IMR-90 (cell line): Measurements from ENCODE around the gene E4F1. TPM values are rescaled to one million over a fixed set of nuclear protein-coding genes. Genes with fewer than 3 reads are reported as not detected.

Experiments
- ATAC-seq: fragments of 200-7000 bp; cut with Tn5 transposase; 2 replicates; pipeline ENCODE4 v1.9.1; 2020; ENCODE audit warnings: low read depth, mild to moderate bottlenecking, moderate library complexity
- BruUV-seq: library from RNA; stranded (reverse); fragments of 400-500 nt; replicated peaks from 2 replicates; lab custom pipeline; 2021; lab: Mats Ljungman, UMichigan
- CTCF ChIA-PET: fragments of 300-600 bp; formaldehyde crosslinking; extraction: SDS; loops from one replicate; lab custom pipeline; 2021; ENCODE audit warnings: antibody characterized with exemption; lab: Yijun Ruan, JAX
- POLR2A ChIA-PET: fragments of 300-600 bp; sonication (Branson Sonifier 250); formaldehyde crosslinking; loops from one replicate; lab custom pipeline; 2022; ENCODE audit warnings: antibody characterized with exemption; ENCODE audit not compliant: unreplicated experiment; lab: Charles Lee
- DNase-seq: peaks from one replicate; pipeline ENCODE4 v3.0.0; 2013
- H2AFZ ChIP-seq: replicated peaks from 2 replicates; pipeline ENCODE3; 2013; ENCODE audit warnings: low read length, mild to moderate bottlenecking; ENCODE audit not compliant: poor library complexity
- H2AK5ac ChIP-seq: 2 replicates; pipeline ENCODE4 v1.6.1; 2013; ENCODE audit warnings: low read depth, low read length, inconsistent platforms
- H2AK9ac ChIP-seq: replicated peaks from 2 replicates; pipeline ENCODE3; 2013; ENCODE audit warnings: mild to moderate bottlenecking, low read depth, low read length, moderate library complexity; ENCODE audit not compliant: poor library complexity
- H2BK120ac ChIP-seq: 2 replicates; pipeline ENCODE4 v1.6.1; 2013; ENCODE audit warnings: low read depth, low read length, inconsistent platforms
- H2BK15ac ChIP-seq: 3 replicates; pipeline ENCODE4 v1.6.1; 2013; ENCODE audit warnings: low read depth, low read length, inconsistent platforms
- H2BK20ac ChIP-seq: 2 replicates; pipeline ENCODE4 v1.6.1; 2013; ENCODE audit warnings: low read depth, mild to moderate bottlenecking, inconsistent platforms, low read length, moderate library complexity
- H2BK5ac ChIP-seq: 2 replicates; pipeline ENCODE4 v1.6.1; 2013; ENCODE audit warnings: mild to moderate bottlenecking, low read depth, low read length, inconsistent platforms; ENCODE audit not compliant: poor library complexity, severe bottlenecking
- H3K14ac ChIP-seq: replicated peaks from 2 replicates; pipeline ENCODE4 v1.6.1; 2013; ENCODE audit warnings: low read depth, low read length, inconsistent platforms
- H3K18ac ChIP-seq: 2 replicates; pipeline ENCODE4 v1.6.1; 2013; ENCODE audit warnings: low read depth, low read length, control low read depth
- H3K23ac ChIP-seq: 2 replicates; pipeline ENCODE4 v1.6.1; 2013; ENCODE audit warnings: low read depth, low read length, inconsistent platforms
- H3K27ac ChIP-seq: 2 replicates; pipeline ENCODE4 v1.5.1; 2013; ENCODE audit warnings: mild to moderate bottlenecking, control low read depth, low read length; ENCODE audit not compliant: insufficient read depth
- H3K27me3 ChIP-seq: 2 replicates; pipeline ENCODE4 v1.6.1; 2013; ENCODE audit warnings: low read length; ENCODE audit not compliant: control insufficient read depth, insufficient read depth
- H3K36me3 ChIP-seq: 2 replicates; pipeline ENCODE4 v1.6.1; 2013; ENCODE audit warnings: low read length, mixed read lengths; ENCODE audit not compliant: control insufficient read depth, insufficient read depth
- H3K4ac ChIP-seq: 2 replicates; pipeline ENCODE4 v1.6.1; 2013; ENCODE audit warnings: low read depth, low read length, inconsistent platforms
- H3K4me1 ChIP-seq: 2 replicates; pipeline ENCODE4 v1.6.1; 2013; ENCODE audit warnings: low read length, mixed read lengths; ENCODE audit not compliant: control insufficient read depth, insufficient read depth
- H3K4me2 ChIP-seq: 2 replicates; pipeline ENCODE4 v1.6.1; 2013; ENCODE audit warnings: low read depth, mild to moderate bottlenecking, control low read depth, low read length, moderate library complexity
- H3K4me3 ChIP-seq: 2 replicates; pipeline ENCODE4 v1.5.1; 2013; ENCODE audit warnings: low read depth, mild to moderate bottlenecking, control low read depth, low read length, moderate library complexity; ENCODE audit not compliant: insufficient read depth
- H3K56ac ChIP-seq: 2 replicates; pipeline ENCODE4 v1.6.1; 2013; ENCODE audit warnings: low read length, inconsistent platforms; ENCODE audit not compliant: insufficient read depth; ENCODE audit errors: extremely low read depth
- H3K79me1 ChIP-seq, 2 experiments: 2 replicates each; pipeline ENCODE4 v1.6.1; 2013; ENCODE audit warnings: low read length in 2 of 2, inconsistent platforms in 1 of 2, low read depth in 1 of 2
- H3K9ac ChIP-seq: 2 replicates; pipeline ENCODE4 v1.6.1; 2013; ENCODE audit warnings: low read depth, low read length, control low read depth
- H3K9me1 ChIP-seq: 2 replicates; pipeline ENCODE4 v1.6.1; 2013; ENCODE audit warnings: low read length, inconsistent platforms; ENCODE audit not compliant: insufficient read depth
- H3K9me3 ChIP-seq: 2 replicates; pipeline ENCODE4 v1.6.1; 2013; ENCODE audit warnings: low read length; ENCODE audit not compliant: control insufficient read depth, insufficient read depth
- H4K20me1 ChIP-seq: 2 replicates; pipeline ENCODE4 v1.6.1; 2013; ENCODE audit warnings: low read length, inconsistent platforms; ENCODE audit not compliant: insufficient read depth
- H4K5ac ChIP-seq: 2 replicates; pipeline ENCODE4 v1.6.1; 2013; ENCODE audit warnings: mild to moderate bottlenecking, low read depth, low read length, control low read depth
- H4K8ac ChIP-seq, 2 experiments: 2 replicates each; pipeline ENCODE4 v1.6.1; 2013; ENCODE audit warnings: low read depth in 2 of 2, low read length in 2 of 2, control low read depth in 1 of 2, inconsistent platforms in 1 of 2
- H4K91ac ChIP-seq: 2 replicates; pipeline ENCODE4 v1.6.1; 2013; ENCODE audit warnings: low read depth, low read length, inconsistent platforms; ENCODE audit not compliant: insufficient read depth
- BHLHE40 ChIP-seq: fragments of 150-350 bp; IDR thresholded peaks from 2 replicates; pipeline ENCODE4 v1.6.1; 2016; ENCODE audit warnings: mild to moderate bottlenecking, low read depth, low read length
- CHD1 ChIP-seq: IDR thresholded peaks from 2 replicates; pipeline ENCODE4 v1.6.1; 2012; ENCODE audit warnings: low read depth, low read length, improper control_type of control experiment
- CTCF ChIP-seq: conservative IDR thresholded peaks from 2 replicates; pipeline ENCODE4 v1.5.1; 2012; ENCODE audit warnings: mild to moderate bottlenecking, low read depth, low read length, improper control_type of control experiment
- ELK1 ChIP-seq: fragments of 150-350 bp; IDR thresholded peaks from 2 replicates; pipeline ENCODE4 v1.6.1; 2016; ENCODE audit warnings: low read depth, mild to moderate bottlenecking, low read length, moderate library complexity, borderline replicate concordance
- FOS ChIP-seq: fragments of 150-350 bp; IDR thresholded peaks from 2 replicates; pipeline ENCODE4 v1.6.1; 2016; ENCODE audit warnings: low read depth, low read length
- MAFK ChIP-seq: IDR thresholded peaks from 2 replicates; pipeline ENCODE4 v1.6.1; 2012; ENCODE audit warnings: low read depth, low read length, improper control_type of control experiment
- MAZ ChIP-seq: IDR thresholded peaks from 2 replicates; pipeline ENCODE4 v1.6.1; 2012; ENCODE audit warnings: low read depth, mild to moderate bottlenecking, low read length, improper control_type of control experiment, moderate library complexity, borderline replicate concordance
- MXI1 ChIP-seq: IDR thresholded peaks from 2 replicates; pipeline ENCODE4 v1.6.1; 2012; ENCODE audit warnings: low read depth, mild to moderate bottlenecking, low read length, moderate library complexity, borderline replicate concordance
- NFE2L2 ChIP-seq: fragments of 150-350 bp; IDR thresholded peaks from 2 replicates; pipeline ENCODE4 v1.6.1; 2016; ENCODE audit warnings: low read depth, mild to moderate bottlenecking, low read length
- RAD21 ChIP-seq: IDR thresholded peaks from 2 replicates; pipeline ENCODE4 v1.6.1; 2012; ENCODE audit warnings: low read length, improper control_type of control experiment
- RCOR1 ChIP-seq: IDR thresholded peaks from 2 replicates; pipeline ENCODE4 v1.6.1; 2012; ENCODE audit warnings: mild to moderate bottlenecking, low read length, improper control_type of control experiment; ENCODE audit not compliant: insufficient replicate concordance
- SMC3 ChIP-seq: fragments of 150-350 bp; IDR thresholded peaks from 2 replicates; pipeline ENCODE4 v1.6.1; 2016; ENCODE audit warnings: low read depth, mild to moderate bottlenecking, antibody characterized with exemption, low read length, moderate library complexity
- USF2 ChIP-seq: fragments of 150-350 bp; IDR thresholded peaks from 2 replicates; pipeline ENCODE4 v1.6.1; 2017; ENCODE audit warnings: mild to moderate bottlenecking, antibody characterized with exemption, low read length, low read depth
- WGBS, 2 experiments: methylation state at CpG; one replicate each; pipeline versions ENCODE4 v1.1.5 to v1.1.7; 2013; ENCODE audit warnings: missing lambda C conversion rate in 2 of 2; ENCODE audit not compliant: insufficient read length in 1 of 2; ENCODE audit errors: extremely low coverage in 2 of 2; 5-methylcytosine and 5-hydroxymethylcytosine counted together
- dilution Hi-C: fragments of 300-500 bp; cut with HindIII; formaldehyde crosslinking; loops from one replicate; pipeline ENCODE4 v1.14.3; 2018; ENCODE audit warnings: low sequenced_read_pairs; ENCODE audit not compliant: unreplicated experiment
- in situ Hi-C: fragments of 300-500 bp; cut with MboI; formaldehyde crosslinking; loops from 3 replicates; pipeline ENCODE4 v1.14.3; 2019; ENCODE audit warnings: low sequenced_read_pairs, inconsistent platforms, mixed read lengths
- intact Hi-C: fragments of 100-400 bp; cut with micrococcal nuclease; formaldehyde crosslinking; loops from 2 replicates; pipeline ENCODE4 v1.10.0; 2022
- polyA plus RNA-seq, 3 experiments: library from polyadenylated mRNA; depleted of rRNA; stranded (reverse); fragments of >200 nt; gene quantifications; 2 replicates each; pipeline ENCODE4 v1.2.3, GENCODE V29; 2012; ENCODE audit warnings: low replicate concordance in 1 of 3
- total RNA-seq: library from RNA; depleted of rRNA; stranded (reverse); fragments of >200 nt; gene quantifications from 2 replicates; pipeline ENCODE4 v1.2.3, GENCODE V29; 2012

Gene E4F1
- total and polyA plus RNA-seq, 2 of the 4 experiments (the other 2 are of a cell fraction), result 13.1 to 33.0 TPM

- in situ Hi-C loops, result no loop called here
- H4K20me1 ChIP-seq, result peaks cover 7% of the 10 kb centered on the region; the same call in 1 of the 2 replicates
- H3K4me3 ChIP-seq, result no peak overlapping the region
- H3K23ac ChIP-seq, result no peak overlapping the region
- H3K27me3 ChIP-seq, result no peaks in the 10 kb centered on the region; the same call in 1 of the 2 replicates
- ChIA-PET POLR2A (interaction anchor here (0.8 kb wide), 1 partner anchor 31 kb away, joined by 6 read pairs; the partner anchor contains the start of gene TRAF7), CTCF (no interaction called here)
- dilution Hi-C loops, result no loop called here
- H3K9me3 ChIP-seq, result no peaks in the 10 kb centered on the region
- DNase-seq, result no peak
- 81% methylated on average over 10 of the region's 13 CpGs; no CpG with 5 or more reads in 1 of the 2 experiments for WGBS, 2 experiments
- no peak overlapping the region for H3K4ac ChIP-seq
- H4K8ac ChIP-seq, result no peak overlapping the region
- H4K5ac ChIP-seq, result no peak overlapping the region
- no peaks in the 10 kb centered on the region for H3K36me3 ChIP-seq
- TF ChIP-seq FOS (no peak), CTCF (no peak), ELK1 (no peak), MAZ (no peak), CHD1 (no peak), SMC3 (no peak), RAD21 (no peak), MXI1 (no peak), MAFK (no peak), BHLHE40 (no peak), RCOR1 (no peak), NFE2L2 (no peak), USF2 (no peak)
- no peak overlapping the region for H3K27ac ChIP-seq
- H2BK20ac ChIP-seq, result no peak overlapping the region
- no peak overlapping the region for H2AFZ ChIP-seq
- no peak overlapping the region for H3K18ac ChIP-seq
- ATAC-seq, result no peak
- no peak overlapping the region for H2AK5ac ChIP-seq
- intact Hi-C loops, result no loop called here
- H2AK9ac ChIP-seq, result no peak overlapping the region
- H2BK15ac ChIP-seq, result no peak overlapping the region
- no peak overlapping the region for H4K91ac ChIP-seq
- no peaks in the 10 kb centered on the region for H3K79me1 ChIP-seq
- H3K9ac ChIP-seq, result no peak overlapping the region
- H3K14ac ChIP-seq, result no peak overlapping the region
- no peaks in the 10 kb centered on the region for H3K4me1 ChIP-seq
- no peak overlapping the region for H3K56ac ChIP-seq
- no TSS peak for BruUV-seq
- peaks cover 3% of the 10 kb centered on the region; the same call in 1 of the 2 replicates for H3K9me1 ChIP-seq
- H2BK120ac ChIP-seq, result no peak overlapping the region
- H3K4me2 ChIP-seq, result no peak overlapping the region
- H2BK5ac ChIP-seq, result no peak overlapping the region
Measured at GRCh38 chr16:2186064-2186463, 37.3 kb upstream of the E4F1 start.
